K562 (cell line): ENCODE measurements around the gene ITPR2.

Experiments used
- CEBPB ChIP-seq: fragments of 450-650 bp; IDR thresholded peaks from 2 replicates; pipeline ENCODE4 v1.6.1; 2016; ENCODE audit warnings: missing genetic modification characterization, missing compliant biosample characterization
- CTCF ChIP-seq, 3 experiments: IDR thresholded peaks in 2 of 3; conservative IDR thresholded peaks in 1 of 3; 2 replicates each; pipeline ENCODE4 v1.5.1; 2011 to 2012; ENCODE audit warnings: low read length in 3 of 3, mild to moderate bottlenecking in 3 of 3, control low read depth in 2 of 3, improper control_type of control experiment in 1 of 3, inconsistent platforms in 1 of 3, low read depth in 1 of 3, mixed read lengths in 1 of 3, moderate library complexity in 1 of 3; ENCODE audit not compliant: insufficient read depth in 2 of 3
- HMG20B ChIP-seq: fragments of 250-450 bp; sonication (Bioruptor Pico); IDR thresholded peaks from 2 replicates; pipeline ENCODE4 v1.5.0; 2021; ENCODE audit warnings: mild to moderate bottlenecking
- IRF2 ChIP-seq: sonication (generic); formaldehyde crosslinking; IDR thresholded peaks from 2 replicates; pipeline ENCODE4 v1.8.1; 2022; ENCODE audit warnings: mild to moderate bottlenecking, missing genetic modification reagents
- MAZ ChIP-seq, 2 experiments: fragments of 450-650 bp in 1 of 2; sonication (generic) in 1 of 2; formaldehyde crosslinking; IDR thresholded peaks in 1 of 2; conservative IDR thresholded peaks in 1 of 2; 2 replicates each; pipeline versions ENCODE4 v1.4.0 to v1.5.0; 2020; ENCODE audit warnings: mild to moderate bottlenecking in 1 of 2, missing genetic modification reagents in 1 of 2
- POLR2A ChIP-seq: fragments of 450-650 bp; conservative IDR thresholded peaks from 2 replicates; pipeline ENCODE4 v1.6.1; 2016
- SIRT6 ChIP-seq: IDR thresholded peaks from one replicate; pipeline ENCODE4 v1.6.1; 2012; ENCODE audit warnings: low read depth, mild to moderate bottlenecking, control low read depth, inconsistent platforms, low read length, moderate library complexity
- TAF1 ChIP-seq: IDR thresholded peaks from 2 replicates; pipeline ENCODE4 v1.6.1; 2011; ENCODE audit warnings: mild to moderate bottlenecking, low read length, moderate library complexity; ENCODE audit not compliant: insufficient read depth, control insufficient read depth, severe bottlenecking; ENCODE audit errors: extremely low read depth
- ZNF507 ChIP-seq: conservative IDR thresholded peaks from 2 replicates; pipeline ENCODE4 v1.6.1; 2017; ENCODE audit warnings: missing genetic modification characterization, missing compliant biosample characterization

- no peak for TF ChIP-seq CTCF (IDR thresholded peaks at IDR 0.05 in 2 of 3, conservative IDR thresholded peaks at IDR 0.05 in 1 of 3; ENCODE audit: insufficient read depth in 2 of 3, low read depth in 1 of 3, low read length in 3 of 3)
- no peak for TF ChIP-seq POLR2A
- TF ChIP-seq MAZ (CRISPR knock-in tag; conservative IDR thresholded peaks at IDR 0.05 in 1 of 2, IDR thresholded peaks at IDR 0.05 in 1 of 2): no peak
- no peak for TF ChIP-seq HMG20B (CRISPR knock-in tag)
- no peak for TF ChIP-seq ZNF507
- no peak for TF ChIP-seq SIRT6
- TF ChIP-seq TAF1: no peak
- no peak for TF ChIP-seq IRF2 (CRISPR knock-in tag)
- TF ChIP-seq CEBPB (tag): no peak
These were observed 34.4 kb downstream of the ITPR2 start for GRCh38 chr12:26798640-26799039.
